Cardiac muscle cell (in vitro differentiated cells and primary cell): ENCODE results near the gene MIS18BP1. TPM values are rescaled to one million over a fixed set of nuclear protein-coding genes. Genes with fewer than 3 reads are reported as not detected.

ENCODE experiments used
- DNase-seq, 2 donors: peaks; one replicate each; pipeline versions ENCODE4 v3.0.0 to v3.0.0-alpha.2; 2010 to 2017; ENCODE audit warnings: low read depth in 1 of 2, low spot score in 1 of 2
- H3K27ac ChIP-seq: fragments of 200-600 bp; sonication (generic); 2 replicates; pipeline ENCODE4 v1.5.1; 2016
- H3K27me3 ChIP-seq: fragments of 200-600 bp; sonication (generic); 2 replicates; pipeline ENCODE4 v1.6.0; 2016; ENCODE audit warnings: control low read depth
- H3K36me3 ChIP-seq: fragments of 200-600 bp; sonication (generic); 2 replicates; pipeline ENCODE4 v1.5.1; 2016; ENCODE audit warnings: control low read depth
- H3K4me1 ChIP-seq: fragments of 200-600 bp; sonication (generic); 2 replicates; pipeline ENCODE4 v1.8.1; 2017; ENCODE audit warnings: low read depth, mild to moderate bottlenecking, mixed run types
- H3K4me3 ChIP-seq: fragments of 200-600 bp; sonication (generic); 2 replicates; pipeline ENCODE4 v1.5.1; 2016; ENCODE audit warnings: mild to moderate bottlenecking
- H3K9me3 ChIP-seq: fragments of 200-600 bp; sonication (generic); 2 replicates; pipeline ENCODE4 v1.5.1; 2017; ENCODE audit warnings: low read depth, mild to moderate bottlenecking, control low read depth
- polyA plus RNA-seq: library from polyadenylated mRNA; unstranded; fragments of >200 nt; fragmentation: Nextera tagmentation; extraction: Ambion mirVana; gene quantifications from 2 replicates; pipeline ENCODE4 v1.2.1, GENCODE V29; 2016
- total RNA-seq: library from RNA; depleted of rRNA; stranded (reverse); fragments of >200 nt; gene quantifications from 2 replicates; pipeline ENCODE4 v1.2.3, GENCODE V29; 2016
- TF ChIP-seq, protein P1 (sequence below): IDR thresholded peaks from 2 replicates; pipeline ENCODE4 v1.5.1; 2012; ENCODE audit warnings: low read depth, mild to moderate bottlenecking, low read length

The MIS18BP1 gene
- total and polyA plus RNA-seq, 2 experiments from 2014 or later: 11.8 to 34.8 TPM

DNA sequence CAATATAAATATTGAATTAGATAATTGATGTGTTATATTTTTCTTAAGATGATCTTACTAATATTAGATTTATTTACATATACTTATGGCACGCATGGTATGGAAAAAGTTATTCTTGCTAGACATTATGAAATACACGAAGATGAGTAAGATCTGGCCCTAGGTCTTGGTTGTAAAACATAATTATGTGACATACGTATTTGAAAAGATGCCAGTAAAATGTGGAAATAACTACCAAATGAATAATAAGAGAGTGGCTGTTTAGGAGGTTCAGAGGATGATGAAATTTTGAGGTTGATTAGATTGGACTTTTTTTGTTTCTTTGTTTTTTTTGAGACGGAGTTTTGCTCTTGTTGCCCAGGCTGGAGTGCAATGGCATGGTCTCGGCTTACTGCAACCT is 75.9 kb downstream of the MIS18BP1 start:
- no peak overlapping the region for H3K4me3 ChIP-seq
- TF ChIP-seq, protein P1, sequence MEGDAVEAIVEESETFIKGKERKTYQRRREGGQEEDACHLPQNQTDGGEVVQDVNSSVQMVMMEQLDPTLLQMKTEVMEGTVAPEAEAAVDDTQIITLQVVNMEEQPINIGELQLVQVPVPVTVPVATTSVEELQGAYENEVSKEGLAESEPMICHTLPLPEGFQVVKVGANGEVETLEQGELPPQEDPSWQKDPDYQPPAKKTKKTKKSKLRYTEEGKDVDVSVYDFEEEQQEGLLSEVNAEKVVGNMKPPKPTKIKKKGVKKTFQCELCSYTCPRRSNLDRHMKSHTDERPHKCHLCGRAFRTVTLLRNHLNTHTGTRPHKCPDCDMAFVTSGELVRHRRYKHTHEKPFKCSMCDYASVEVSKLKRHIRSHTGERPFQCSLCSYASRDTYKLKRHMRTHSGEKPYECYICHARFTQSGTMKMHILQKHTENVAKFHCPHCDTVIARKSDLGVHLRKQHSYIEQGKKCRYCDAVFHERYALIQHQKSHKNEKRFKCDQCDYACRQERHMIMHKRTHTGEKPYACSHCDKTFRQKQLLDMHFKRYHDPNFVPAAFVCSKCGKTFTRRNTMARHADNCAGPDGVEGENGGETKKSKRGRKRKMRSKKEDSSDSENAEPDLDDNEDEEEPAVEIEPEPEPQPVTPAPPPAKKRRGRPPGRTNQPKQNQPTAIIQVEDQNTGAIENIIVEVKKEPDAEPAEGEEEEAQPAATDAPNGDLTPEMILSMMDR: no peak
- DNase-seq: peak in 1 of 2 donors; percentile 95
- H3K27me3 ChIP-seq: no peaks in the 10 kb centered on the region
- no peaks in the 10 kb centered on the region for H3K4me1 ChIP-seq
- no peaks in the 10 kb centered on the region for H3K9me3 ChIP-seq
- no peak overlapping the region for H3K27ac ChIP-seq
- H3K36me3 ChIP-seq: peaks cover 7% of the 10 kb centered on the region

DNA sequence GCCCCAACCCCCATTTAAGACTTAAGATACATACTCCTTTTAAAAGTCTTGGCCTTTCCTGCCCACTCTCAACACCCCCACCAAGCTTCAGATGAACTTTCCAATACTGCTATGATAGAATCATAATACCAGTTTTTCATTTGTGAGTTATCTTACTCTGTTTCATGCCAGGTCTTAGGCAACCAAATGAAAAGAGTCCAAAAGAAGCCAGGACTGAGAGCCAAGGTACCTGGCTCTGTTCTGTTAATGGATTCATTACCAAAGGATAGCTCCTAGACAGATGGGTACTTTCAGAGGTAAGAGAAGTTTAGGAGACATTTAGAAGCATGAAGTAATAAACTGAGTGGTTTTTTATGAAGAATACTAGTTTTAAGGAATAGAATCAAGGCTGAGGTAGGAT is 83.1 kb downstream of the MIS18BP1 start:
- DNase-seq: no peak
- TF ChIP-seq, protein P1: no peak
- no peak overlapping the region for H3K27ac ChIP-seq

DNA sequence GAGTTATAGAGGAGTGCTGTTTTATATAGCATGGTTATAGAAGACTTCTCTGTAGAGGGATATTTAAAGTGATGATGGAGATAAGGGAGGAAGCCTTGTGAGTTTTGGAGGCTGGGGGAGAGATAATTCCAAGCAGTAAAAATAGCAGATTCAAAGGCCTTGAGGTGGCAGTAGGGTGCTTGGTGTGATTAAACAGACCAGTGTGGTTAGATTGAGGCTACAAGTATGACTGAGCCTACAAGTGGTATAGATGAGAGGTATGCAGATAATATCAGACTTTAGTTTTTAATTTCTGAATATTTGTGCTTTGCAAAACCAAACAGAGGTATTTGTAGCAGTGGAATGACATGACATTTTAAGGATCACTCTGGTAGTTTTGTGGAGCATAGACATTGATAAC is 96.9 kb downstream of the MIS18BP1 start:
- Histone ChIP-seq H3K4me1 (no peaks in the 10 kb centered on the region), H3K27ac (no peak overlapping the region), H3K27me3 (no peaks in the 10 kb centered on the region), H3K9me3 (no peaks in the 10 kb centered on the region), H3K4me3 (no peak overlapping the region), H3K36me3 (peaks cover 3% of the 10 kb centered on the region)
- DNase-seq: peak in 1 of 2 donors; percentile 32
- TF ChIP-seq, protein P1: peak; percentile 11

More for the DNA sequence above, 83.1 kb downstream of the MIS18BP1 start:
- Histone ChIP-seq H3K27me3 (no peaks in the 10 kb centered on the region), H3K36me3 (peaks cover 12% of the 10 kb centered on the region), H3K4me1 (no peaks in the 10 kb centered on the region), H3K4me3 (no peak overlapping the region), H3K9me3 (no peaks in the 10 kb centered on the region)

Other genes with a start within 250 kb of the MIS18BP1 start
- 30.0 and 40.7 TPM in 2 replicates for gene PRPF39, start 169.1 kb downstream of the MIS18BP1 start, total RNA-seq
- 30.4 and 34.9 TPM in 2 replicates for gene PRPF39, start 169.1 kb downstream of the MIS18BP1 start, polyA plus RNA-seq
- 54.0 and 69.6 TPM in 2 replicates for gene FKBP3, start 118.7 kb downstream of the MIS18BP1 start, total RNA-seq
- 225 and 298 TPM in 2 replicates for gene FKBP3, start 118.7 kb downstream of the MIS18BP1 start, polyA plus RNA-seq
- gene FANCM, start 117.3 kb downstream of the MIS18BP1 start, total RNA-seq: 5.6 and 12.4 TPM in 2 replicates
- gene FANCM, start 117.3 kb downstream of the MIS18BP1 start, polyA plus RNA-seq: 5.6 and 9.6 TPM in 2 replicates